BJ (cell line): Measurements from ENCODE around the gene NKAIN4. TPM values are rescaled to one million over a fixed set of nuclear protein-coding genes. Genes with fewer than 3 reads are reported as not detected.
A peak's percentile ranks its signal among the peaks of the same experiment; 100 is the strongest.

Experiments
- CTCF ChIA-PET: fragments of 350-600 bp; formaldehyde crosslinking; extraction: SDS; loops from one replicate; lab custom pipeline; 2021; ENCODE audit warnings: antibody characterized with exemption, inconsistent platforms; lab: Yijun Ruan, JAX
- POLR2A ChIA-PET: fragments of 300-600 bp; sonication (Branson Sonifier 250); formaldehyde crosslinking; extraction: SDS; loops from one replicate; lab custom pipeline; 2021; ENCODE audit warnings: antibody characterized with exemption; lab: Charles Lee
- DNase-seq: peaks from one replicate; pipeline ENCODE4 v3.0.0-alpha.2; 2011; ENCODE audit warnings: low read depth
- H3K27me3 ChIP-seq: 2 replicates; pipeline ENCODE4 v1.6.0; 2011; ENCODE audit warnings: low read length; ENCODE audit not compliant: control insufficient read depth, insufficient read depth
- H3K36me3 ChIP-seq: 2 replicates; pipeline ENCODE4 v1.5.1; 2011; ENCODE audit warnings: low read length; ENCODE audit not compliant: control insufficient read depth, insufficient read depth
- H3K4me3 ChIP-seq: 2 replicates; pipeline ENCODE4 v1.5.1; 2011; ENCODE audit warnings: low read depth, mild to moderate bottlenecking, control low read depth, low read length
- polyA plus RNA-seq: library from polyadenylated mRNA; depleted of rRNA; stranded (reverse); fragments of >200 nt; gene quantifications from 2 replicates; pipeline ENCODE4 v1.2.3, GENCODE V29; 2011
- TF ChIP-seq, protein P1 (sequence below): IDR thresholded peaks from 2 replicates; pipeline ENCODE4 v1.5.1; 2011; ENCODE audit warnings: low read depth, mild to moderate bottlenecking, control low read depth, inconsistent platforms, low read length, moderate library complexity; ENCODE audit not compliant: insufficient read depth

NKAIN4 gene
- polyA plus RNA-seq, 1 experiment, result not detected

DNA sequence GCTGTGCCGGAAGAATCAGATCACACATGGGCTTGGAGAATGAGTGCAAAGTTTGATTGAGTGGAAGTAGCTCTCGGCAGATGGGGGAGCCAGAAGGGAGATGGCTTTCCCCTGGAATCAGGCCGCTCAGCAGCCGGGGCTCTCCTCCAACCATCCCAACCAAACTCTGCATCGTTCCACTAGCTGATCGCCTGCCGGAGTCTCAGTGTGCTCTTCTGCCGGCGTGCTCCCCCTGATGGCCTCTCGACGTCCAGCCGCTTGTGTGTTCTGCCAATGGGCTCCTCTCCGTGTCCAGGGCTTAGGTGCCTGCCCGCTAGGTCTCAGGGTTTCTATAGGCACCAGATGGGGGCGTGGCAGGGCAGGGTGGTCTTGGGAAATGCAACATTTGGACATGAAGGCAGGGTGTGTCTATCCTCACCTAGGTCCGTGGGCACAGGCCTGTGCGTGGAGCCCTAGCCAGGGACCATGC is 23.4 kb downstream of the NKAIN4 start:
- no peak for DNase-seq
- POLR2A ChIA-PET, result no interaction called here
- TF ChIP-seq, protein P1, sequence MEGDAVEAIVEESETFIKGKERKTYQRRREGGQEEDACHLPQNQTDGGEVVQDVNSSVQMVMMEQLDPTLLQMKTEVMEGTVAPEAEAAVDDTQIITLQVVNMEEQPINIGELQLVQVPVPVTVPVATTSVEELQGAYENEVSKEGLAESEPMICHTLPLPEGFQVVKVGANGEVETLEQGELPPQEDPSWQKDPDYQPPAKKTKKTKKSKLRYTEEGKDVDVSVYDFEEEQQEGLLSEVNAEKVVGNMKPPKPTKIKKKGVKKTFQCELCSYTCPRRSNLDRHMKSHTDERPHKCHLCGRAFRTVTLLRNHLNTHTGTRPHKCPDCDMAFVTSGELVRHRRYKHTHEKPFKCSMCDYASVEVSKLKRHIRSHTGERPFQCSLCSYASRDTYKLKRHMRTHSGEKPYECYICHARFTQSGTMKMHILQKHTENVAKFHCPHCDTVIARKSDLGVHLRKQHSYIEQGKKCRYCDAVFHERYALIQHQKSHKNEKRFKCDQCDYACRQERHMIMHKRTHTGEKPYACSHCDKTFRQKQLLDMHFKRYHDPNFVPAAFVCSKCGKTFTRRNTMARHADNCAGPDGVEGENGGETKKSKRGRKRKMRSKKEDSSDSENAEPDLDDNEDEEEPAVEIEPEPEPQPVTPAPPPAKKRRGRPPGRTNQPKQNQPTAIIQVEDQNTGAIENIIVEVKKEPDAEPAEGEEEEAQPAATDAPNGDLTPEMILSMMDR, result peak; percentile 87
- H3K36me3 ChIP-seq, result no peaks in the 10 kb centered on the region
- no peaks in the 10 kb centered on the region for H3K27me3 ChIP-seq
- CTCF ChIA-PET, result interaction anchor here (0.6 to 2.4 kb wide), 17 partner anchors 8 to 174 kb away, joined by 3 to 22 read pairs (median 4); partner anchors contain the start of gene ARFGAP1
- no peak overlapping the region for H3K4me3 ChIP-seq

DNA sequence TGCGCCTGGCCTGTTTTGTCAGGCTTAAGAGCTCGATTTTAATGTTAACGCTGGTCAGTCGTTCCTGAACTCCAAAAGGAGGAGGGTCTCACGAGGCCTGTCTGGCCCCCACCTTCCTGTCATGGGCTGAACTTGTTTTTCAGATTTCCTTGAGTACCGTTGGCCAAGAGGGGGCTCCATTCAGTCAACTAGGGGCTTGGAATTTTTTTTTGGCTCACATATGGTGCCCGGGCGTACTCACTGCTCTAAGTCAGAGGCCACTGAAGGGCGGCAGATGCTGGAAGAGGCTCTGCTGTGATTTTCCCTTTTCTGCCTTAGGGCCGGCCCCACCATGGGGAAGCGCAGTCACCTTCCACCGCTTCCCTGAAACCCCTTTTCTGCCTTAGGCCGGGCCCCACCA is 25.5 kb downstream of the NKAIN4 start:
- CTCF ChIA-PET, result interaction anchor here (1.2 kb wide), 1 partner anchor 13 kb away, joined by 3 read pairs; no protein-coding TSS in a partner anchor
- TF ChIP-seq, protein P1, result no peak

DNA sequence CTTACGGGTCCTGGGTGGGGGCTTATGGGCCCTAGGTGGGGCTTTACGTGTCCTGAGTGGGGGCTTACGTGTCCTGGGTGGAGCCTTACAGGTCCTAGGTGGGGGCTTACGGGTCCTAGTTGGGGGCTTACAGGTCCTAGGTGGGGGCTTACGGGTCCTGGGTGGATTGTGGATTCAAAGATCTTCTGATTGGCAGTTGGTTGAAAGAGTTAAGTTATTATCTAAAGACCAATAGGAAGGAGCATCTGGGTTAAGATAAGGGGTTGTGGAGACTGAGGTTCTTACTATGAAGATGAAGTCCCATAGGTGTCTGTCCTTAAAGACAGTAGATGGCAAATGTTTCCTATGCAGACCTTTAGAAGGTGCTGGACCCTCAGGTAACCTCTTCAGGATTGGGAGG is 27.0 kb downstream of the NKAIN4 start:
- TF ChIP-seq, protein P1, result no peak
- ChIA-PET POLR2A (no interaction called here), CTCF (no interaction called here)
- Histone ChIP-seq H3K36me3 (no peaks in the 10 kb centered on the region), H3K27me3 (peaks cover 2% of the 10 kb centered on the region; the same call in 1 of the 2 replicates), H3K4me3 (no peak overlapping the region)
- no peak for DNase-seq

More for the DNA sequence above, 25.5 kb downstream of the NKAIN4 start:
- Histone ChIP-seq H3K4me3 (no peak overlapping the region), H3K27me3 (no peaks in the 10 kb centered on the region), H3K36me3 (no peaks in the 10 kb centered on the region)
- POLR2A ChIA-PET, result no interaction called here
- DNase-seq, result no peak

DNA sequence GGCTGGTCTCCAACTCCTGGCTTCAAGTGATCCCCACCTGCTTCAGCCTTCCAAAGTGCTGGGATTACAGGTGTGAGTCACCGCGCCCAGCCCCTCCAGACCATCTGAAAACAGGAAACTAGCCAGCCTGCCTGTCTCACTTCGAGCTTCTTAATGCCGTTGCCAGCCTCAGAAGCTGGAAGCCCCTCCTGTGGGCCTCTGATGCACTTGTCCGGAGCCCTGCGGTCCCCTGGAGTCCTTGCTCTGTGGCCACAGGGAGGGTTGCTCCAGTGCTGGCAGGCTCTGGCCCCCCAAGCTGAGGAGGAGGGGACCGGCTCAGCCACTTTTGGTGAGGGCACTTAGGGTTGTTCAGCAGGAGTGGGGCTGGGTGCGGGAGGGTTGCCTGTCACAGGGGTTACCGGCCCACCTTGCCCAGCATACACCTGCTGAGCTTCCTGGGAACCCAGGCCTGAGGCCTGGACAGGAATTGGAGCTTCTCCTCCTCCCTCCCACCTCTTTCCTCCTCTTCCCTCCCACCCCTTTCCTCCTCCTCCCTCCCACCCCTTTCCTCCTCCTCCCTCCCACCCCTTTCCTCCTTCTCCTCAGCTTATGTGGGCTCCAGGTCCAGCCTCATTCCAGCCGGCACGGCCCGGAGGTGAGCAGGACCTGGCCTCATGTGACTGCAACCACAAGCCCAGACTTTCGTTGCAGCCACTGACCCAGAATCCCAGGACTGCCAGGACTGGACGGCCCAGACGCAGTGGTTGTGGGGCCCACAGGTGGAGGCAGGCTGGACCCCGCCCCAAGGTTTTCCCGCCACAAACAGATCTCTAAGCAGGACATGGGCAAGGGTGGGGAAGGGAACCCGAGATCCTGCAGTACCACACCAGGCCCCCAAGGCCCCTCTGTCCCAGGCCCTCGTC is 28.0 kb downstream of the NKAIN4 start:
- ChIA-PET POLR2A (no interaction called here), CTCF (interaction anchor here (1.1 to 4.6 kb wide), 5 partner anchors 9 to 159 kb away, joined by 3 to 83 read pairs (median 17); partner anchors contain the start of gene BIRC7)
- TF ChIP-seq, protein P1, result no peak
- no peak for DNase-seq
- Histone ChIP-seq H3K36me3 (no peaks in the 10 kb centered on the region), H3K4me3 (no peak overlapping the region), H3K27me3 (peaks cover 5% of the 10 kb centered on the region)

DNA sequence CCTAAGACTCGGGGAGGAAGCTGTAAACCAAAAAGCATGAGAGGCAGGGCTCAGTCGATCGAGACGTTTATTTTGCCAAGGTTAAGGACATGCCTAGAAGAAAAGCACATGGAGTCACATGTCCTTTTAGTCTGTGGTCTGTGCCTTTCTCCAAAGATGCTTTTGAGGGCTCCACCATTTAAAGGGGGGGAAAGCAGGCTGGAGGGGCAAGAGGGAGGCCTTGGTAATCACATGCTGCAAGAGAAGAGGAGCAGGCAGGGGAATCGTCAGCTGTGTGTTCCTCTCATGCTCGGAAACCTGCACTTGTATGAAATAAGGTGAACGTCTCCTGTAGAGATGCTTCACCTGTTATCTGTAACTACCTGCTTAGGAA is 29.2 kb downstream of the NKAIN4 start:
- DNase-seq, result no peak
- POLR2A ChIA-PET, result no interaction called here
- no peak overlapping the region for H3K4me3 ChIP-seq
- H3K36me3 ChIP-seq, result no peaks in the 10 kb centered on the region
- peaks cover 12% of the 10 kb centered on the region for H3K27me3 ChIP-seq
- CTCF ChIA-PET, result interaction anchor here (0.6 to 4.6 kb wide), 13 partner anchors 11 to 234 kb away, joined by 3 to 83 read pairs (median 12); partner anchors contain the start of genes ARFGAP1, BIRC7 and COL20A1
- TF ChIP-seq, protein P1, result no peak
